Trophoblast cell (in vitro differentiated cells and primary cell): ENCODE measurements around the gene IMMT.

Experiments
- DNase-seq, 2 donors: peaks; one replicate each; pipeline ENCODE4 v3.0.0-alpha.2; 2016
- H2AFZ ChIP-seq: 2 replicates; pipeline ENCODE4 v1.6.1; 2013; ENCODE audit warnings: low read length, moderate library complexity, mild to moderate bottlenecking; ENCODE audit not compliant: insufficient read depth, poor library complexity
- H2AK5ac ChIP-seq: 2 replicates; pipeline ENCODE4 v1.6.1; 2013; ENCODE audit warnings: mild to moderate bottlenecking, low read length
- H2BK120ac ChIP-seq: 2 replicates; pipeline ENCODE4 v1.6.1; 2013; ENCODE audit warnings: low read length, mild to moderate bottlenecking, moderate library complexity; ENCODE audit not compliant: insufficient read depth, poor library complexity
- H2BK12ac ChIP-seq: 2 replicates; pipeline ENCODE4 v1.6.1; 2013; ENCODE audit warnings: mild to moderate bottlenecking, low read length, moderate library complexity
- H2BK5ac ChIP-seq: 2 replicates; pipeline ENCODE4 v1.6.1; 2013; ENCODE audit warnings: low read length, low read depth, moderate library complexity, mild to moderate bottlenecking; ENCODE audit not compliant: poor library complexity
- H3K14ac ChIP-seq: 2 replicates; pipeline ENCODE4 v1.6.1; 2013; ENCODE audit warnings: mild to moderate bottlenecking, low read length
- H3K18ac ChIP-seq: 2 replicates; pipeline ENCODE4 v1.6.1; 2013; ENCODE audit warnings: mild to moderate bottlenecking, low read length
- H3K23ac ChIP-seq: 2 replicates; pipeline ENCODE4 v1.6.1; 2013; ENCODE audit warnings: low read length
- H3K27ac ChIP-seq: 2 replicates; pipeline ENCODE4 v1.5.1; 2013; ENCODE audit warnings: low read depth, mild to moderate bottlenecking, inconsistent platforms, low read length, moderate library complexity
- H3K27me3 ChIP-seq: 2 replicates; pipeline ENCODE4 v1.6.1; 2013; ENCODE audit warnings: inconsistent platforms, mild to moderate bottlenecking, low read length, moderate library complexity; ENCODE audit not compliant: insufficient read depth
- H3K36me3 ChIP-seq, 2 experiments: 1 replicate in 1 of 2; 2 replicates in 1 of 2; pipeline ENCODE4 v1.6.1; 2013; ENCODE audit warnings: low read length in 2 of 2, mild to moderate bottlenecking in 2 of 2, moderate library complexity in 1 of 2; ENCODE audit not compliant: insufficient read depth in 2 of 2, control insufficient read depth in 1 of 2
- H3K4ac ChIP-seq: 2 replicates; pipeline ENCODE4 v1.6.1; 2013; ENCODE audit warnings: low read depth, mild to moderate bottlenecking, low read length, moderate library complexity
- H3K4me1 ChIP-seq, 2 experiments: 1 replicate in 1 of 2; 2 replicates in 1 of 2; pipeline ENCODE4 v1.6.1; 2013; ENCODE audit warnings: low read length in 2 of 2, mild to moderate bottlenecking in 2 of 2, moderate library complexity in 1 of 2; ENCODE audit not compliant: insufficient read depth in 2 of 2, control insufficient read depth in 1 of 2
- H3K4me2 ChIP-seq: 2 replicates; pipeline ENCODE4 v1.6.1; 2013; ENCODE audit warnings: inconsistent platforms, mild to moderate bottlenecking, low read length, moderate library complexity
- H3K4me3 ChIP-seq: 2 replicates; pipeline ENCODE4 v1.5.1; 2013; ENCODE audit warnings: mild to moderate bottlenecking, low read depth, low read length, inconsistent platforms
- H3K79me1 ChIP-seq: one replicate; pipeline ENCODE4 v1.6.1; 2013; ENCODE audit warnings: low read length
- H3K79me2 ChIP-seq: 2 replicates; pipeline ENCODE4 v1.6.1; 2013; ENCODE audit warnings: low read length, mild to moderate bottlenecking; ENCODE audit not compliant: control insufficient read depth, insufficient read depth, poor library complexity
- H3K9ac ChIP-seq: 2 replicates; pipeline ENCODE4 v1.6.1; 2013; ENCODE audit warnings: mild to moderate bottlenecking, low read length
- H3K9me3 ChIP-seq: 2 replicates; pipeline ENCODE4 v1.6.1; 2013; ENCODE audit warnings: low read depth, mild to moderate bottlenecking, control low read depth, inconsistent platforms, low read length; ENCODE audit not compliant: insufficient read depth
- H4K12ac ChIP-seq: 2 replicates; pipeline ENCODE4 v1.6.1; 2013; ENCODE audit warnings: low read depth, mild to moderate bottlenecking, low read length, moderate library complexity
- H4K8ac ChIP-seq: 2 replicates; pipeline ENCODE4 v1.6.1; 2013; ENCODE audit warnings: low read depth, mild to moderate bottlenecking, low read length, moderate library complexity
- H4K91ac ChIP-seq: one replicate; pipeline ENCODE4 v1.6.1; 2013; ENCODE audit warnings: low read depth, mild to moderate bottlenecking, low read length, moderate library complexity
- WGBS: extraction: QIAGEN DNeasy Blood & Tissue Kit; methylation state at CpG from one replicate; pipeline ENCODE4 v1.1.7; 2013; ENCODE audit warnings: missing lambda C conversion rate; ENCODE audit not compliant: insufficient read length, insufficient coverage; ENCODE audit errors: extremely low coverage; 5-methylcytosine and 5-hydroxymethylcytosine counted together

IMMT gene

DNA sequence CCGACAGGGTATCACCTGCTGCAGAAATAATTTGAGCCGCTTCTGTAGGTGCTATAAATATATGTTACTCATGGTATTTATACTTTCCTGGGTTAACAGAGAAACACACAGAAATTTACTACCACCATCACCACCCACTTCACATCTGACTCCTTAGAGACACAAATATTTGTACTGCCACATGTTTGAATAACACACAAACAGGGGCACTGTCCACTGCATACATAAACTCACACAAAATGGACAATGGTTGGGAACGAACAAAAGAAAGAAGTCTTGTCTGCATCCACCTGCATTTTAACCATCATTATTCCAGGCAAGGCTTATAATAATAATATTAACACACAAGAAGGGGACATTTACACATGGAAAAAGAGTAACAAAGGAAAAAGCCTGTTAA lies 24.0 kb downstream of the IMMT start:
- DNase-seq = no peak
- no peak overlapping the region for H3K23ac ChIP-seq
- H2AFZ ChIP-seq = no peak overlapping the region
- no peak overlapping the region for H3K14ac ChIP-seq
- H4K8ac ChIP-seq = no peak overlapping the region
- H2BK12ac ChIP-seq = no peak overlapping the region
- H3K9me3 ChIP-seq = no peaks in the 10 kb centered on the region
- WGBS = no CpG with 5 or more reads among the region's 3 CpGs
- no peak overlapping the region for H3K18ac ChIP-seq
- no peak overlapping the region for H2BK120ac ChIP-seq
- no peaks in the 10 kb centered on the region for H3K79me1 ChIP-seq
- H3K4ac ChIP-seq = no peak overlapping the region
- no peak overlapping the region for H3K9ac ChIP-seq
- H3K4me1 ChIP-seq = peaks cover 0 to 2% of the 10 kb centered on the region in 2 experiments
- no peaks in the 10 kb centered on the region for H3K79me2 ChIP-seq
- H3K36me3 ChIP-seq = peaks cover 9 to 10% of the 10 kb centered on the region in 2 experiments
- H2BK5ac ChIP-seq = no peak overlapping the region
- no peak overlapping the region for H3K4me2 ChIP-seq
- H3K4me3 ChIP-seq = no peak overlapping the region
- H4K91ac ChIP-seq = no peak overlapping the region
- H3K27me3 ChIP-seq = no peaks in the 10 kb centered on the region
- no peak overlapping the region for H3K27ac ChIP-seq
- H4K12ac ChIP-seq = no peak overlapping the region
- H2AK5ac ChIP-seq = no peak overlapping the region

GRCh38 chr2:86170449-86170848 lies 24.8 kb downstream of the IMMT start:
- no peak overlapping the region for H3K4me3 ChIP-seq
- no peak overlapping the region for H2AFZ ChIP-seq
- H2BK120ac ChIP-seq = no peak overlapping the region
- no peak overlapping the region for H4K8ac ChIP-seq
- H3K36me3 ChIP-seq = peaks cover 13 to 14% of the 10 kb centered on the region in 2 experiments
- H3K14ac ChIP-seq = no peak overlapping the region
- no CpG with 5 or more reads among the region's 4 CpGs for WGBS
- no peaks in the 10 kb centered on the region for H3K79me1 ChIP-seq
- no peaks in the 10 kb centered on the region for H3K79me2 ChIP-seq
- no peak overlapping the region for H3K4ac ChIP-seq
- DNase-seq = no peak
- no peak overlapping the region for H3K27ac ChIP-seq
- H2BK5ac ChIP-seq = no peak overlapping the region
- H3K9me3 ChIP-seq = no peaks in the 10 kb centered on the region
- no peaks in the 10 kb centered on the region for H3K27me3 ChIP-seq
- no peak overlapping the region for H3K18ac ChIP-seq
- H2BK12ac ChIP-seq = no peak overlapping the region
- no peak overlapping the region for H4K12ac ChIP-seq
- no peak overlapping the region for H2AK5ac ChIP-seq
- H3K4me2 ChIP-seq = no peak overlapping the region
- no peak overlapping the region for H3K23ac ChIP-seq
- H3K4me1 ChIP-seq = peaks cover 0 to 2% of the 10 kb centered on the region in 2 experiments
- H3K9ac ChIP-seq = no peak overlapping the region
- no peak overlapping the region for H4K91ac ChIP-seq

DNA sequence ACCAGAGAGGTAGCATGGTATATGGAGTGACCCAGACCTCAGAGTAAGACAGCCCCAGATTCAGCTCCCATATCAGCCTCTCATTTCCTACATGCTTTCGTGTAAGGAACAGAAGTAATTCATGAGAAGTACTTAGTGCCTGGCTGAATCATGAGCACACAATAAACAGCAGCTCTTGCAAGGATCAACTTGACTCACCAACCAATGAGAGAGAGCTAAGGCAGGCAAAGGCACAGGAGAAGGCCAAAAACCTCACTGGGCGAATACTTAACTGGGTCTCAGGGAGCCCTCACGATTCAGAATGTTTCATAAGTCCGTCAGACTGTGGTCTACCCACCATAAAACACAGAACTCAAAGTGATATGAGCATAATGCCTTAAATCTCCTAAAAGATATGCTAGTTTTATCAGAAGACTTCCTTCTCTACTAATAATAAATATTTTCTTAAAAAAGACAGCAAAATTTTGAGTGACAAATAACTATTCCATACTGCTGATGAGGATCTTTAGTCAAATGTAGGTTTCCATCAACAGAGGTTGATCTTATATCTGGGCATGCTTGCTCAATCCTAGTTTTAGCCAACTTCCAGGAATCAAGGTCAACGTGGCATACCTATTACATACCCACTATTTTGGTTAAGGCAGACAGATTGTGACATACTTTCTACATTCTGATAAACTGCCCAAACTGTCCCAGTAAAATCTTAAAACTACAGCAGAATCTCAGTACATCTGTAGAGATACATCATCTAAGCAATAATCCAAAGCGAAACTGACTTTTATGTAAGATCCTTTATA lies 34.9 kb downstream of the IMMT start:
- DNase-seq = no peak
- Histone ChIP-seq H4K91ac (no peak overlapping the region), H3K27ac (no peak overlapping the region), H3K79me1 (no peaks in the 10 kb centered on the region), H3K4me2 (no peak overlapping the region), H3K9me3 (no peaks in the 10 kb centered on the region), H3K4me3 (no peak overlapping the region), H3K18ac (no peak overlapping the region), H3K4me1 (no peaks in the 10 kb centered on the region), H2AFZ (no peak overlapping the region), H4K12ac (no peak overlapping the region), H3K23ac (no peak overlapping the region), H3K27me3 (no peaks in the 10 kb centered on the region), H3K9ac (no peak overlapping the region), H2BK120ac (no peak overlapping the region), H4K8ac (no peak overlapping the region), H3K79me2 (no peaks in the 10 kb centered on the region), H2BK12ac (no peak overlapping the region), H3K14ac (no peak overlapping the region), H3K36me3 (peaks cover 29 to 45% of the 10 kb centered on the region in 2 experiments), H2BK5ac (no peak overlapping the region), H2AK5ac (no peak overlapping the region), H3K4ac (no peak overlapping the region)
- no CpG with 5 or more reads among the region's 6 CpGs for WGBS

DNA sequence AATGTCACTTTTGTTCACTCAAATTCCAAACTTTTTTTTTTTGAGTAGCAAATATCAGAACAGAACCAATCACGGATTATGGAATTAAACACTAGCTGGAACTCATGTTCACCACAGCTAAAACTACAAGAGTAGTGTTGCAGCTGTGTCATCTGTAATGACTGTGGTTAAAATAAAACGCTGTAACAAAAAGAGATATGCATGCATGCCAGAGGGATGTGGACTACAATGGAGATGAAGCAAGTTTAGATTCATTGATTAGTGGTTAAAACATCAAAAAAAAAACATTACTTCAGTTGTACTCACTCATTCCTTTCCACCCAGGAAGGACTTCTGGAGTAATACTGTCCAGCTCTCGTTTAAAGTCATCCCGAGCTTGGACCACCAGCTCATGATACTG lies 37.0 kb downstream of the IMMT start:
- Histone ChIP-seq H3K23ac (no peak overlapping the region), H3K27ac (no peak overlapping the region), H3K4me3 (no peak overlapping the region), H2BK120ac (no peak overlapping the region), H2AK5ac (no peak overlapping the region), H2BK12ac (no peak overlapping the region), H2BK5ac (no peak overlapping the region), H3K4ac (no peak overlapping the region), H3K9me3 (no peaks in the 10 kb centered on the region), H2AFZ (no peak overlapping the region), H4K12ac (no peak overlapping the region), H3K36me3 (peaks cover 32 to 37% of the 10 kb centered on the region in 2 experiments), H3K79me2 (no peaks in the 10 kb centered on the region), H3K4me2 (no peak overlapping the region), H4K8ac (no peak overlapping the region), H3K27me3 (no peaks in the 10 kb centered on the region), H3K4me1 (no peaks in the 10 kb centered on the region), H3K79me1 (no peaks in the 10 kb centered on the region), H3K9ac (no peak overlapping the region), H3K14ac (no peak overlapping the region), H4K91ac (no peak overlapping the region), H3K18ac (no peak overlapping the region)
- DNase-seq = no peak
- no CpG with 5 or more reads among the region's 4 CpGs for WGBS
